ENCODE measurements around the gene LMBRD1. TPM values are rescaled to one million over a fixed set of nuclear protein-coding genes. Genes with fewer than 3 reads are reported as not detected.

LMBRD1 gene
- total RNA-seq, 1 experiment from 2014 or later = 17.0 TPM

DNA sequence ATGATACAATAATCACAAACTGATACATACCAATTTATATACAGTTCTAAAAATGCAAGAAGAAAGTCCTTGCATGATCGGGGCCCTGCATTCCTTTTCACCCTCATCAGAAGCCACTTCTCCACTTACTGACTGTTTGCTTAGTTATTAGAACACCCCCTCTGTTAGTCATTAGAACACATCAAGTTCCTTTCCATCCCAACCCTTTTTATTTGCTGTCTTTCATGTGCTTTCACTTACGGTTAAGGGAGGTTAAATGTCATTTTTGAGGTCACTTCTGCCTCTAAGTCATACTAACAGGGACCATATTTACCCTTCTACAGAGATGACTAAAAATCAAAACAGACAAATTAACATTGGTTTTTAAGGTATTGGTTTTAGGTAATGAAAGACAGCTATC lies 149.1 kb downstream of the LMBRD1 start:
- H3K79me1 ChIP-seq (ENCODE audit: insufficient read depth, low read depth, low read length, poor library complexity, severe bottlenecking) = no peaks in the 10 kb centered on the region
- no peaks in the 10 kb centered on the region for H3K79me2 ChIP-seq (ENCODE audit: insufficient read depth, low read length)
- no peak overlapping the region for H4K91ac ChIP-seq (ENCODE audit: insufficient read length, low read depth, low read length)
- H2BK120ac ChIP-seq (ENCODE audit: low read depth, low read length, poor library complexity, severe bottlenecking) = no peak overlapping the region
- H3K23me2 ChIP-seq (ENCODE audit: insufficient read length, low read depth, low read length, poor library complexity, severe bottlenecking) = no peaks in the 10 kb centered on the region
- no peaks in the 10 kb centered on the region for H3K27me3 ChIP-seq (ENCODE audit: insufficient read depth, low read length)
- H4K8ac ChIP-seq (replicated peaks; ENCODE audit: insufficient read length, low read depth, low read length) = no peak overlapping the region
- no peak overlapping the region for H3T11ph ChIP-seq (ENCODE audit: low read length)
- no CpG with 5 or more reads among the region's 2 CpGs for WGBS (ENCODE audit: extremely low coverage, insufficient read length, low lambda C conversion rate)
- no peak overlapping the region for H3K9ac ChIP-seq (ENCODE audit: extremely low read depth, insufficient read length, low read length)
- TF ChIP-seq, protein P1, sequence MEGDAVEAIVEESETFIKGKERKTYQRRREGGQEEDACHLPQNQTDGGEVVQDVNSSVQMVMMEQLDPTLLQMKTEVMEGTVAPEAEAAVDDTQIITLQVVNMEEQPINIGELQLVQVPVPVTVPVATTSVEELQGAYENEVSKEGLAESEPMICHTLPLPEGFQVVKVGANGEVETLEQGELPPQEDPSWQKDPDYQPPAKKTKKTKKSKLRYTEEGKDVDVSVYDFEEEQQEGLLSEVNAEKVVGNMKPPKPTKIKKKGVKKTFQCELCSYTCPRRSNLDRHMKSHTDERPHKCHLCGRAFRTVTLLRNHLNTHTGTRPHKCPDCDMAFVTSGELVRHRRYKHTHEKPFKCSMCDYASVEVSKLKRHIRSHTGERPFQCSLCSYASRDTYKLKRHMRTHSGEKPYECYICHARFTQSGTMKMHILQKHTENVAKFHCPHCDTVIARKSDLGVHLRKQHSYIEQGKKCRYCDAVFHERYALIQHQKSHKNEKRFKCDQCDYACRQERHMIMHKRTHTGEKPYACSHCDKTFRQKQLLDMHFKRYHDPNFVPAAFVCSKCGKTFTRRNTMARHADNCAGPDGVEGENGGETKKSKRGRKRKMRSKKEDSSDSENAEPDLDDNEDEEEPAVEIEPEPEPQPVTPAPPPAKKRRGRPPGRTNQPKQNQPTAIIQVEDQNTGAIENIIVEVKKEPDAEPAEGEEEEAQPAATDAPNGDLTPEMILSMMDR (conservative IDR thresholded peaks at IDR 0.05) = no peak
- no peak overlapping the region for H2BK12ac ChIP-seq (ENCODE audit: insufficient read length, low read depth, low read length)
- H2AFZ ChIP-seq (ENCODE audit: low read length) = no peak overlapping the region
- H2BK5ac ChIP-seq (ENCODE audit: insufficient read length, low read length) = no peak overlapping the region
- H3K27ac ChIP-seq (ENCODE audit: insufficient read length, low read depth, low read length) = no peak overlapping the region
- no peak overlapping the region for H3K56ac ChIP-seq (ENCODE audit: insufficient read length, low read depth, low read length)
- H2BK20ac ChIP-seq (ENCODE audit: low read depth, low read length, poor library complexity, severe bottlenecking) = no peak overlapping the region
- no peak overlapping the region for H3K18ac ChIP-seq (ENCODE audit: insufficient read length, low read depth, low read length)
- H3K4ac ChIP-seq (ENCODE audit: low read depth, low read length) = no peak overlapping the region
- H3K9me3 Mint-ChIP-seq = peaks cover 2 to 7% of the 10 kb centered on the region in 2 experiments; a peak in 3 of 5 replicates
- no peak overlapping the region for H3K14ac ChIP-seq (ENCODE audit: insufficient read depth, low read length)
- no peak overlapping the region for H3K27ac Mint-ChIP-seq
- no peaks in the 10 kb centered on the region for H3K9me3 ChIP-seq (ENCODE audit: control insufficient read depth, low read depth, low read length)
- no peak overlapping the region for H2BK15ac ChIP-seq (ENCODE audit: low read depth, low read length)
- H3K4me1 Mint-ChIP-seq = no peaks in the 10 kb centered on the region
- H4K20me1 ChIP-seq (ENCODE audit: control insufficient read depth, insufficient read depth, insufficient read length) = no peaks in the 10 kb centered on the region
- no peak for DNase-seq
- no peak overlapping the region for H3K23ac ChIP-seq (ENCODE audit: insufficient read length, low read depth, low read length)
- no peak overlapping the region for H2AK5ac ChIP-seq (ENCODE audit: insufficient read length, low read length)
- H3K4me3 Mint-ChIP-seq = no peak overlapping the region
- peaks cover 0 to 6% (median 2%) of the 10 kb centered on the region in 3 experiments; a peak in 3 of 7 replicates for H3K36me3 Mint-ChIP-seq (ENCODE audit: insufficient read depth in 1 of 3, low read depth in 3 of 3)
- no peak overlapping the region for H3K4me2 ChIP-seq (ENCODE audit: insufficient read depth, insufficient read length, low read length)
- H3K4me1 ChIP-seq (ENCODE audit: insufficient read depth, low read length) = no peaks in the 10 kb centered on the region
- no peaks in the 10 kb centered on the region for H3K27me3 Mint-ChIP-seq (ENCODE audit: low read depth)
- H4K5ac ChIP-seq (ENCODE audit: insufficient read length, low read depth, low read length) = no peak overlapping the region

All from H9 (cell line).